ENCODE results near the gene RPS6KA4. TPM values are rescaled to one million over a fixed set of nuclear protein-coding genes. Genes with fewer than 3 reads are reported as not detected.

The RPS6KA4 gene
- total RNA-seq, 1 experiment from 2014 or later, result 24.5 TPM

GRCh38 chr11:64379817-64380709 lies 21.1 kb downstream of the RPS6KA4 start:
- Histone ChIP-seq H3K27me3 (replicated peaks; ENCODE audit: insufficient read depth, low read depth, low read length, poor library complexity) (no peaks in the 10 kb centered on the region), H3K4me1 (ENCODE audit: insufficient read depth, low read length, poor library complexity, severe bottlenecking) (no peaks in the 10 kb centered on the region), H3K9me3 (ENCODE audit: low read depth, low read length, poor library complexity, severe bottlenecking) (no peaks in the 10 kb centered on the region), H3K4me3 (ENCODE audit: low read depth, low read length, poor library complexity, severe bottlenecking) (no peak overlapping the region), H3K27ac (ENCODE audit: low read depth, low read length, poor library complexity, severe bottlenecking) (no peak overlapping the region), H3K36me3 (ENCODE audit: insufficient read depth, low read length, poor library complexity, severe bottlenecking) (no peaks in the 10 kb centered on the region)
- ChIA-PET POLR2A (ENCODE audit: low non-redundant PET) (no interaction called here), CTCF (no interaction called here)
- no TSS peak for BruUV-seq (replicated peaks)
- intact Hi-C loops (cut with micrococcal nuclease; ENCODE audit: unreplicated experiment), result no loop called here
- DNase-seq (ENCODE audit: low spot score), result no peak
- TF ChIP-seq, protein P1, sequence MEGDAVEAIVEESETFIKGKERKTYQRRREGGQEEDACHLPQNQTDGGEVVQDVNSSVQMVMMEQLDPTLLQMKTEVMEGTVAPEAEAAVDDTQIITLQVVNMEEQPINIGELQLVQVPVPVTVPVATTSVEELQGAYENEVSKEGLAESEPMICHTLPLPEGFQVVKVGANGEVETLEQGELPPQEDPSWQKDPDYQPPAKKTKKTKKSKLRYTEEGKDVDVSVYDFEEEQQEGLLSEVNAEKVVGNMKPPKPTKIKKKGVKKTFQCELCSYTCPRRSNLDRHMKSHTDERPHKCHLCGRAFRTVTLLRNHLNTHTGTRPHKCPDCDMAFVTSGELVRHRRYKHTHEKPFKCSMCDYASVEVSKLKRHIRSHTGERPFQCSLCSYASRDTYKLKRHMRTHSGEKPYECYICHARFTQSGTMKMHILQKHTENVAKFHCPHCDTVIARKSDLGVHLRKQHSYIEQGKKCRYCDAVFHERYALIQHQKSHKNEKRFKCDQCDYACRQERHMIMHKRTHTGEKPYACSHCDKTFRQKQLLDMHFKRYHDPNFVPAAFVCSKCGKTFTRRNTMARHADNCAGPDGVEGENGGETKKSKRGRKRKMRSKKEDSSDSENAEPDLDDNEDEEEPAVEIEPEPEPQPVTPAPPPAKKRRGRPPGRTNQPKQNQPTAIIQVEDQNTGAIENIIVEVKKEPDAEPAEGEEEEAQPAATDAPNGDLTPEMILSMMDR (conservative IDR thresholded peaks at IDR 0.05; ENCODE audit: low read depth, low read length), result no peak
- TF ChIP-seq EZH2 (IDR thresholded peaks at IDR 0.05; ENCODE audit: borderline replicate concordance, low read depth, low read length, poor library complexity, severe bottlenecking), result no peak

- no TSS peak for BruUV-seq (replicated peaks)
- Histone ChIP-seq H3K27me3 (replicated peaks; ENCODE audit: insufficient read depth, low read depth, low read length, poor library complexity) (no peaks in the 10 kb centered on the region), H3K4me1 (ENCODE audit: insufficient read depth, low read length, poor library complexity, severe bottlenecking) (no peaks in the 10 kb centered on the region), H3K27ac (ENCODE audit: low read depth, low read length, poor library complexity, severe bottlenecking) (no peak overlapping the region), H3K36me3 (ENCODE audit: insufficient read depth, low read length, poor library complexity, severe bottlenecking) (no peaks in the 10 kb centered on the region), H3K4me3 (ENCODE audit: low read depth, low read length, poor library complexity, severe bottlenecking) (no peak overlapping the region), H3K9me3 (ENCODE audit: low read depth, low read length, poor library complexity, severe bottlenecking) (no peaks in the 10 kb centered on the region)
- intact Hi-C loops (cut with micrococcal nuclease; ENCODE audit: unreplicated experiment), result no loop called here
- CTCF ChIA-PET, result no interaction called here
- DNase-seq (ENCODE audit: low spot score), result no peak
- POLR2A ChIA-PET (ENCODE audit: low non-redundant PET), result no interaction called here
- no peak for TF ChIP-seq EZH2 (IDR thresholded peaks at IDR 0.05; ENCODE audit: borderline replicate concordance, low read depth, low read length, poor library complexity, severe bottlenecking)
- TF ChIP-seq, protein P1 (conservative IDR thresholded peaks at IDR 0.05; ENCODE audit: low read depth, low read length), result 0 out of 2 replicates have a peak, but pooled peaks have one; percentile 11
Observed at GRCh38 chr11:64381350-64381749, 22.4 kb downstream of the RPS6KA4 start.

GRCh38 chr11:64382047-64382446 lies 23.1 kb downstream of the RPS6KA4 start:
- DNase-seq (ENCODE audit: low spot score), result no peak
- H3K27ac ChIP-seq (ENCODE audit: low read depth, low read length, poor library complexity, severe bottlenecking), result no peak overlapping the region
- H3K9me3 ChIP-seq (ENCODE audit: low read depth, low read length, poor library complexity, severe bottlenecking), result no peaks in the 10 kb centered on the region
- intact Hi-C loops (cut with micrococcal nuclease; ENCODE audit: unreplicated experiment), result no loop called here
- ChIA-PET CTCF (no interaction called here), POLR2A (ENCODE audit: low non-redundant PET) (no interaction called here)
- no peak overlapping the region for H3K4me3 ChIP-seq (ENCODE audit: low read depth, low read length, poor library complexity, severe bottlenecking)
- no peaks in the 10 kb centered on the region for H3K4me1 ChIP-seq (ENCODE audit: insufficient read depth, low read length, poor library complexity, severe bottlenecking)
- H3K27me3 ChIP-seq (replicated peaks; ENCODE audit: insufficient read depth, low read depth, low read length, poor library complexity), result no peaks in the 10 kb centered on the region
- no peaks in the 10 kb centered on the region for H3K36me3 ChIP-seq (ENCODE audit: insufficient read depth, low read length, poor library complexity, severe bottlenecking)
- TF ChIP-seq, protein P1 (conservative IDR thresholded peaks at IDR 0.05; ENCODE audit: low read depth, low read length), result no peak
- TF ChIP-seq EZH2 (IDR thresholded peaks at IDR 0.05; ENCODE audit: borderline replicate concordance, low read depth, low read length, poor library complexity, severe bottlenecking), result no peak
- BruUV-seq (replicated peaks), result no TSS peak

All from A673 (cell line).